HG03439 (cell line): ENCODE measurements around the gene BICC1.

ENCODE experiments used
- ATAC-seq: cut with Tn5 transposase; IDR thresholded peaks from one replicate; pipeline ENCODE4 v1.9.1; 2021; ENCODE audit warnings: mild to moderate bottlenecking, moderate library complexity; ENCODE audit not compliant: unreplicated experiment

The BICC1 gene

GRCh38 chr10:58773944-58774343 lies 261.3 kb downstream of the BICC1 start:
- ATAC-seq, result no peak

GRCh38 chr10:58775960-58776567 lies 263.4 kb downstream of the BICC1 start:
- no peak for ATAC-seq

DNA sequence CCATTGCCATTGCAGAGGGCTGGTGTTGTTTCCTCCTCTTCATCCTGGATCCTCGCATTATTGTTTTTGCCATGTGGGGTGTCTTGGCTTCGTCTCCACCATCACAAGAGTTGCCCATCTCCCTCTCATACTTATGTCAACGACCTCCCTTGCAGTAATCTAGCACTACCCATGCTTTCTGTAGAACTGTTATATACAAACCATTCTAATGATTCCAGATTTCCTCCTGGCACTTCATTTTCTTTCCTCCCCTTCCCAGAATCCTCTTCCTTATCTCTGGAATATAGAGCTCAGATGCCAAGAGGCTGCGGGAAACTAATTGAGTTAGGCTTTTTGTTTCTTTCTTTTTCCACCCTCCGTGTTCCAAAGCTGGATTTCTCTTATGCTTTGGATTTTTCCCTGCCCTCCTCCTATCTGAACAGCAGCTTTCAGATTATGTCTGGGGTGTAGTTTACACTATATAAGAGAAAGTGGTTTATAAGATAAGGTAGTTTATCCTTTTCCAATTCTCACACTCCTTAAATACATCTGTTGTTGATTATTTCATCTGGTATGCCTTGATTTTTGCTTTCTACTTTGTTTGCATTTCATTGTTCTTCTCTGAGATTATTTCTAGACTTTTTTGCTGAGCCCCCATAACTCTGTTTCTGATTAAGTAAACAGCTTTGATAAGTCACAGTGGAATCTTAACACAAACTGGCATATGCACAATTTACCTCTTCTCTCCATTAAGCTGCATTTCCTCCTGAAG lies 264.1 kb downstream of the BICC1 start:
- ATAC-seq, result no peak

DNA sequence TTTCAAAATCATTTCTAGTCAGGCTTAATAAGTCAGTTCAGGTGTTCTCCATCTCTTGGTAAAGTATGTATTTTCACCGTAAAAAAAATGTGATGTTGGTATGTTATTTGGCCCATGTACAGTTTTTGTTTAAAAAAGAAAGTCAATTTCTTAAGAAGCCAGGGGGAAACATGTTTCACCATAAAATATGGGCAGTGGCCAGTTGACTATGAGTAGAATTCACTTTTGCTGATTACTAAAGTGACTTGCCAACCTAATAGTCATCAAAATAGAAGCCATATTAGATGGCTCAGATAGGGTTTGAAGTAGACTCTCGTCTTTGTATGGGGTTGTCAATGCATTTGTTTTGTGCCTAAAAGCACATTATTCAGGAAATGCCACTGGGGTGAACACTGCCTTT lies 266.3 kb downstream of the BICC1 start:
- no peak for ATAC-seq

DNA sequence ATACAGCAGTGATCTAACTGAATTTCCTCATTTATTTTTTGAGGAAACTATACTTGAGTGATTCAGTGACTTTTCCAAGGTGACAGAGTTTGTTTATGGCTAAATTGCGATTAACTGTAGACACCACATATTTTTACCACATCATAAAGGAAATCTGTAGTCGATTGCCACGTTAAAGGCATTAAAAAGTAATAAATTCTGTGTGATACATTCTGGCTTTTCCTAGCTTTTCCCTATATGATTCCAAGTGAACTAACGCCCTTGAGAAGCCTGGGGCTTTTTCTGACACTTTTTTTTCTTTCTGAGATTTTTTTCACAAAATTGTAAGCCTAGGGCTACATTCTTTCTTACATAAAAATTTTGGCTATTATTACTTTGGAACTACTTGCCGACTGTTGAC lies 266.9 kb downstream of the BICC1 start:
- ATAC-seq, result no peak

GRCh38 chr10:58780476-58780875 lies 267.8 kb downstream of the BICC1 start:
- ATAC-seq, result no peak

DNA sequence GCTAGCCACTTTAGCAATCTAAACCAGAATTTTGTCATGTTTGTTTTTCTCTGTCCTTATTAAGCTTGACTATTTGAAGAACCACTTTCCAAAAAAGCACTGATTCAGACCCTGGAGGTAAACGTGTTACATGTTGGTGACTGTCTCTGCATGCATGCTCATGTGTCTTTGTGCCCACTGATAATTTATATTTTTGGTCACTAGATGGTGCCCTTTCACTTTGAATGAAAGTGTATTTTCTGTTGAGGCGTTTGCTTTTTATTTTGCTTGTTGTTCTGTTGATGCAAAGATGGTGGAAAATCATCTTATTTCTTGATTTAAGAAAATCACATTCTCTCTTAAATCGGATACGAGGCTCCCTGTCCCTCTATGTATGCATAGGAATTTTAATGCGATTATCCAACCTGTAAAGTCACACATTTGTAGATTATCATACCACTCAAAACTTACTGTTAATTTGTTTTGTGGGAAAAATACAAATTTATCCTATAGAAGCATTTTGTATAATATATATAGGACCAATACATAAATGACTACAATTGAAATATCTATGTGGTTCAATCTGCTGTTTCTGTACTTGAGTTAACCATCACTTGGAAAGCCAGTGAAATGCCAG lies 269.3 kb downstream of the BICC1 start:
- ATAC-seq, result peak; percentile 64

DNA sequence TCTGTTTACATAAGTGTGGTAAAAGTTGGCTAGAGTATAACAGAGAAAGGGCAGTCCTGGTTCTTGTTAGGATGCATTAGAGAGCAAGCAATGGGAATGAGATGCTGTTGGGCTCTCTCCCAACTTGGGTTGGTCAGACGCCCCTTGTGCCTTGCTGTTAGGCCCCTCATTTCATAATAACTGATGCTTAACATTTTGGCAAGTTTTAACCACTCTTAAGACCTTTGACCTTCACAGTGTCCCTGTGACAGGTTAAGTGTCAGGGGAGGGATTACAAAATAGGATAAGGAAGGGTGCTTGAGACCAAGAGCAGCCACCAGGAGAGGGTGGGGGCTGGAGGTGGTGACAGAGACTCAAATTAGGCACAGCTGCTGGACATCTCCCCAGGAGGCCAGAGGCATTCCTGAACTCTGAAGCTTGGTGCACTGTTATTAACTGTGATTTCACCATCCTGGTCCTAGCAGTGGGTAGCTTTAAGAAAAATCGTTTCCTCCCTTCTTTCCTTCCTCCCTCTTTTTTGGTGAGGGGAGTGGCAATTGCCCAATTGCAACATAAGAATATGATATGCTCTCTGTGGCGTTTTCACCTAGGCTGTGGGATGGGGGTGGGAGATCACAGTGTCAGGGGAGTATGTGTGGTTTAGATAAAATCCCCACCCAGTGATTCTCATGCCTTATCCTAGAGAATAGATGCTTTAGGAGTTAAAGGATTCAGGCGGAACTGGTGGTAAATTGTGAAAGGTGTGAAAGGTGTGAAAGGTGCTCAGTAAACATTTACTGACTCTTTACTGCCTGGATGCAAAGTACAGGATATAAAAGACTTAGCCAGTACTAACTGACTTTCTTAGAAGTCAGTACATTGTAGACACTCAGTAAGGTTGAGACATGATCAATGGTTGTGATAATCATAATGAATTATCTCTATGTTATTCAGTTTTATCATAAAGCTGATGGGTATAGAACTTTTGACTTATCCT lies 270.5 kb downstream of the BICC1 start:
- ATAC-seq, result no peak

DNA sequence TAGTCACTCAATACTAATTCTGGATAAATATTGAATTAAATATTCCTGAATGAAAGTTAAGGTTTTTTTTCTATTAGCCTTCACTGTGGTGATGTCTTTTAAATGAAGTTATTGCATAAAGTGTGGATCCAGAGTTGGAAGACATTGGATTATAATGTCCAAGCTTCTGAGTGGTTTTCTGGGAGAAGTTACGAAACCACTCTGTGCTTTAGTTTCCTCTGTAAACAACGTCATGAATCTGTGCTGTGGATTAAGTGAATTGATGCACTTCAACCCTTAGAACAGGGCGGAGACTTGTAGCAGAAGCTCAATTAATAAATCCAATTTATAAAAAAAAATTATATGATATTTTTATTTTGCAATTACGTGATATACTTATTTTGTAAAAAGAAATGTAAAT lies 271.7 kb downstream of the BICC1 start:
- no peak for ATAC-seq

- ATAC-seq, result no peak
Measured at GRCh38 chr10:58785354-58785753, 272.7 kb downstream of the BICC1 start.

- no peak for ATAC-seq
Measured at GRCh38 chr10:58791137-58791536, 278.5 kb downstream of the BICC1 start.

GRCh38 chr10:58795560-58795959 lies 282.9 kb downstream of the BICC1 start:
- ATAC-seq, result no peak

GRCh38 chr10:58796242-58796641 lies 283.6 kb downstream of the BICC1 start:
- no peak for ATAC-seq

DNA sequence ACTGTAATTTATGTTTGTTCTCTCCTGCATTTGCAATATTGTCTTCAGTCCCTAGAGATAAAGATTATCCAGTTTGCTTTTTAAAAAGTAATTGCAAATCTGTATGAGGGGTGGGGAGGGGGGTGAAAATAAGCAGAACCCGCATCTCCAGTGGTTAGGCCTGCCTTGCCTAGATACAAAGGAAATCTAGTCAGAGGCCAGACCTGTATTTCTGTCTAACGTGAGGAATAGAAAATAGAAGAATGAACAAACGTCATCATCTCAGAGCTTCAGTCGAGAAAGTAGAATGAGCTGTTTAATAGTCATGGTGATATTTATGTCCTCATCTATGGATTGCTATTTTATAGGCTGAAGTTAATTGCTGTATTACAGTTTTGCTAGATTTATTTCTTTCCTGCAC lies 284.2 kb downstream of the BICC1 start:
- ATAC-seq, result no peak

GRCh38 chr10:58797356-58797755 lies 284.7 kb downstream of the BICC1 start:
- no peak for ATAC-seq

DNA sequence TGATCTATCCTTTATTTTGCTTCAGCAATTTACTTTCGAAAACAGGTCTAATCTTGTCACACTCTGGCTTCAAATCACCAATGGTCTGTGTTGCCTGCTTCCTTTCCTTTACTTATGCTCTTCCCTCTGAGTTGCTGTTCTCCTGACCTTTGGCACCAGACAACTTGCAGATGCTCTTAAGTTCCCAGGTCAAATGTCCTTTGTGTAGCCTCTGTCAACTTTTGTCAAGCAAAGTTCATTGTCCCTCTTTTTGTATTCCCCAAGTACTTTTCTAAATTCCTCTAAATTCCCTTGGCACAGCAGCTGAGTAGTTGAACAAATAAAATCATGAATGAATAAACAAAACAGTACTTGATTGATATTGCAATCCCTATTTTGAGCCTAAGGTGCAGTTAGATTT lies 289.4 kb downstream of the BICC1 start:
- no peak for ATAC-seq

- no peak for ATAC-seq
Measured at GRCh38 chr10:58806323-58806722, 293.7 kb downstream of the BICC1 start.

DNA sequence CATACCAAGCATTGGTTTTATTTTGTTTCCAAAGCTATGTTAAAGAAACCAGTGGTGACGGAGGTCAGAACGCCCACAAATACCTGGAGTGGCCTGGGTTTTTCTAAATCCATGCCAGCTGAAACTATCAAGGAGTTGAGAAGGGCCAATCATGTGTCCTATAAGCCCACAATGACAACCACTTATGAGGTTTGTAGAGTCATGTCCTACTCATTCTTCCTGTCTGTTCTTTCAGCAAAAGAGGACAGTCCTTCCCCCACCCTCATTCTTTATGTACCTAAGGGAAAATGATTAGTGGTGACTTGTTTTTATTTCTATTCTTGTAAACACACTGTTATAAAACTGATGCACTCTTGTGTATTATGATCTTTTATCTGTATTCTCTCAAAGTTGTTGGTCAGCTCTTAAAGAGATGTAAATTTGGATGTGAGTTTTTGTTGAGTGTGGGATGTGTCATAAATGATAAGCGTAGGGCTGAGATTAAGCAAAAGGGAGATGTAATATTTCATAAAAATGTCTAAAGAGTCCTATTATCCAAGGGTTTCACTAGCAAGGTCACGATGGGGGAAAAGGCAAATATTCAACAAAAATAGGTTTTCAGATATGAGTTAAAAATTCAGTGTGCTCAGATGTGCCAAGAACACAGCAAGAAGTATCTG lies 294.4 kb downstream of the BICC1 start:
- ATAC-seq, result no peak

- no peak for ATAC-seq
Measured at GRCh38 chr10:58807629-58808022, 295.0 kb downstream of the BICC1 start.

- ATAC-seq, result no peak
Measured at GRCh38 chr10:58810751-58811150, 298.1 kb downstream of the BICC1 start.

DNA sequence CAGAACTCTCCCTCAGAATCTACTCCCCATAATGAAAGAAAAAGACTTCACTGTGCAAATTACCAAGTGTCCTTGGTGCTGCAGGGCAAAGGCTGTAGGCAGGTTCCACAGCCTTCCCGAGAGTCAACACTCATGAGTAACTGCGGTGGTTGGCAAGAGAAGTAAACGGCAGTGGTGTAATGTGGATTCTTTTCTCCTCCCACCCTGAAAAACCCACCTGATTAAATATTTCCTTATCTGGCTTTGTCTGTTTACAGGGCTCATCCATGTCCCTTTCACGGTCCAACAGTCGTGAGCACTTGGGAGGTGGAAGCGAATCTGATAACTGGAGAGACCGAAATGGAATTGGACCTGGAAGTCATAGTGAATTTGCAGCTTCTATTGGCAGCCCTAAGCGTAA lies 300.9 kb downstream of the BICC1 start:
- no peak for ATAC-seq
